H1 (cell line): ENCODE measurements around the gene UNC119B. TPM values are rescaled to one million over a fixed set of nuclear protein-coding genes. Genes with fewer than 3 reads are reported as not detected.

Experiments
- CREB1 ChIP-seq: IDR thresholded peaks from 2 replicates; pipeline ENCODE4 v1.6.1; 2012; ENCODE audit warnings: inconsistent platforms
- GTF2F1 ChIP-seq: IDR thresholded peaks from 2 replicates; pipeline ENCODE4 v1.6.1; 2012; ENCODE audit warnings: low read depth, low read length, improper control_type of control experiment, borderline replicate concordance
- HDAC6 ChIP-seq: IDR thresholded peaks from one replicate; pipeline ENCODE4 v1.7.1; 2012; ENCODE audit warnings: low read depth, mild to moderate bottlenecking, inconsistent platforms, low read length, moderate library complexity
- KDM4A ChIP-seq: IDR thresholded peaks from one replicate; pipeline ENCODE4 v1.7.1; 2012; ENCODE audit warnings: low read depth, mild to moderate bottlenecking, moderate library complexity, low read length, inconsistent platforms; ENCODE audit not compliant: severe bottlenecking
- PHF8 ChIP-seq: fragments of 200-600 bp; sonication (generic); conservative IDR thresholded peaks from 2 replicates; pipeline ENCODE4 v1.7.1; 2012; ENCODE audit warnings: low read depth, mild to moderate bottlenecking, inconsistent platforms, low read length, moderate library complexity
- RAD21 ChIP-seq, 2 experiments: IDR thresholded peaks in 1 of 2; conservative IDR thresholded peaks in 1 of 2; 2 replicates each; pipeline ENCODE4 v1.6.1; 2011; ENCODE audit warnings: low read depth in 2 of 2, low read length in 2 of 2, improper control_type of control experiment in 1 of 2, inconsistent platforms in 1 of 2, mild to moderate bottlenecking in 1 of 2, moderate library complexity in 1 of 2
- RNF2 ChIP-seq: fragments of 200-900, 300-1000 bp; sonication (generic); IDR thresholded peaks from 2 replicates; pipeline ENCODE4 v1.7.1; 2016; ENCODE audit warnings: borderline replicate concordance, low read depth, mild to moderate bottlenecking, antibody characterized with exemption, low read length; ENCODE audit not compliant: poor library complexity, severe bottlenecking; ENCODE audit errors: missing control alignments
- TAF7 ChIP-seq: optimal IDR thresholded peaks from 2 replicates; pipeline ENCODE3; 2011; ENCODE audit warnings: low read depth, mild to moderate bottlenecking, inconsistent platforms, low read length, moderate library complexity, borderline replicate concordance
- polyA plus RNA-seq, 7 experiments: library from polyadenylated mRNA; depleted of rRNA in 3 of 7; stranded (reverse) in 5 of 7; unstranded in 2 of 7; fragments of >200 nt in 5 of 7; fragments of 200-250 nt in 2 of 7; gene quantifications; 1 replicate in 5 of 7; 2 replicates in 1 of 7; 4 replicates in 1 of 7; pipeline versions ENCODE4 v1.2.1 to v1.2.3, GENCODE V29; 2011 to 2013; ENCODE audit warnings: missing spikeins in 2 of 7, mixed read lengths in 2 of 7
- total RNA-seq: library from RNA; stranded (reverse); fragmentation: NEBNext Ultra II Directional; extraction: Animal tissue kit (Norgen Biotek cat#: 25700); gene quantifications from 2 replicates; pipeline ENCODE4 v1.2.1, GENCODE V29; 2021

The UNC119B gene
- total and polyA plus RNA-seq, 2 of the 8 experiments (the other 6 are each of a cell fraction or from before 2014, with no cell fraction given) = 40.5 to 50.1 TPM

GRCh38 chr12:120690978-120691377 is 19.3 kb upstream of the UNC119B start (continued):
- no peak for TF ChIP-seq HDAC6
- TF ChIP-seq RAD21 (IDR thresholded peaks at IDR 0.05 in 1 of 2, conservative IDR thresholded peaks at IDR 0.05 in 1 of 2; ENCODE audit: low read depth in 2 of 2, low read length in 2 of 2) = no peak
- no peak for TF ChIP-seq KDM4A
- no peak for TF ChIP-seq RNF2
- TF ChIP-seq PHF8 = no peak
- TF ChIP-seq GTF2F1 = no peak
- no peak for TF ChIP-seq TAF7
- TF ChIP-seq CREB1 = no peak
